Measurements from ENCODE around the gene TRABD. TPM values are rescaled to one million over a fixed set of nuclear protein-coding genes. Genes with fewer than 3 reads are reported as not detected.

The TRABD gene
- total RNA-seq, 1 donor from 2014 or later = 21.0 TPM

- H3K27ac ChIP-seq (replicated peaks) = no peak overlapping the region
- no peaks in the 10 kb centered on the region for H3K9me3 ChIP-seq (replicated peaks)
- H3K36me3 ChIP-seq = peaks cover 78% of the 10 kb centered on the region
- no peak for DNase-seq
- intact Hi-C loops (cut with micrococcal nuclease) = loop anchor here (10.0 kb wide), 1 partner anchor 54 kb away; no protein-coding TSS in a partner anchor
- TF ChIP-seq, protein P1, sequence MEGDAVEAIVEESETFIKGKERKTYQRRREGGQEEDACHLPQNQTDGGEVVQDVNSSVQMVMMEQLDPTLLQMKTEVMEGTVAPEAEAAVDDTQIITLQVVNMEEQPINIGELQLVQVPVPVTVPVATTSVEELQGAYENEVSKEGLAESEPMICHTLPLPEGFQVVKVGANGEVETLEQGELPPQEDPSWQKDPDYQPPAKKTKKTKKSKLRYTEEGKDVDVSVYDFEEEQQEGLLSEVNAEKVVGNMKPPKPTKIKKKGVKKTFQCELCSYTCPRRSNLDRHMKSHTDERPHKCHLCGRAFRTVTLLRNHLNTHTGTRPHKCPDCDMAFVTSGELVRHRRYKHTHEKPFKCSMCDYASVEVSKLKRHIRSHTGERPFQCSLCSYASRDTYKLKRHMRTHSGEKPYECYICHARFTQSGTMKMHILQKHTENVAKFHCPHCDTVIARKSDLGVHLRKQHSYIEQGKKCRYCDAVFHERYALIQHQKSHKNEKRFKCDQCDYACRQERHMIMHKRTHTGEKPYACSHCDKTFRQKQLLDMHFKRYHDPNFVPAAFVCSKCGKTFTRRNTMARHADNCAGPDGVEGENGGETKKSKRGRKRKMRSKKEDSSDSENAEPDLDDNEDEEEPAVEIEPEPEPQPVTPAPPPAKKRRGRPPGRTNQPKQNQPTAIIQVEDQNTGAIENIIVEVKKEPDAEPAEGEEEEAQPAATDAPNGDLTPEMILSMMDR (IDR thresholded peaks at IDR 0.05; ENCODE audit: borderline replicate concordance) = no peak
- peaks cover 45% of the 10 kb centered on the region for H3K4me1 ChIP-seq
- no peaks in the 10 kb centered on the region for H3K27me3 ChIP-seq (ENCODE audit: low read depth)
- H3K4me3 ChIP-seq = no peak overlapping the region
These were observed 23.5 kb downstream of the TRABD start for GRCh38 chr22:50208939-50209892.

- H3K36me3 ChIP-seq = peaks cover 84% of the 10 kb centered on the region
- no peaks in the 10 kb centered on the region for H3K27me3 ChIP-seq (ENCODE audit: low read depth)
- no peak overlapping the region for H3K4me3 ChIP-seq
- H3K27ac ChIP-seq (replicated peaks) = no peak overlapping the region
- peaks cover 43% of the 10 kb centered on the region for H3K4me1 ChIP-seq
- TF ChIP-seq, protein P1 (IDR thresholded peaks at IDR 0.05; ENCODE audit: borderline replicate concordance) = peak; percentile 90
- intact Hi-C loops (cut with micrococcal nuclease) = loop anchor here (10.0 kb wide), 1 partner anchor 55 kb away; no protein-coding TSS in a partner anchor
- DNase-seq = peak; percentile 59
- H3K9me3 ChIP-seq (replicated peaks) = no peaks in the 10 kb centered on the region
These were observed 24.2 kb downstream of the TRABD start for GRCh38 chr22:50209893-50210292.

- H3K27me3 ChIP-seq (ENCODE audit: low read depth) = no peaks in the 10 kb centered on the region
- H3K27ac ChIP-seq (replicated peaks) = no peak overlapping the region
- intact Hi-C loops (cut with micrococcal nuclease) = no loop called here
- H3K4me3 ChIP-seq = no peak overlapping the region
- DNase-seq = no peak
- peaks cover 85% of the 10 kb centered on the region for H3K36me3 ChIP-seq
- H3K9me3 ChIP-seq (replicated peaks) = no peaks in the 10 kb centered on the region
- TF ChIP-seq, protein P1 (IDR thresholded peaks at IDR 0.05; ENCODE audit: borderline replicate concordance) = no peak
- H3K4me1 ChIP-seq = peaks cover 39% of the 10 kb centered on the region
These were observed 24.8 kb downstream of the TRABD start for GRCh38 chr22:50210378-50211139.

- Histone ChIP-seq H3K9me3 (replicated peaks) (no peaks in the 10 kb centered on the region), H3K4me3 (no peak overlapping the region), H3K36me3 (peaks cover 86% of the 10 kb centered on the region), H3K4me1 (peaks cover 33% of the 10 kb centered on the region), H3K27me3 (ENCODE audit: low read depth) (no peaks in the 10 kb centered on the region), H3K27ac (replicated peaks) (no peak overlapping the region)
- TF ChIP-seq, protein P1 (IDR thresholded peaks at IDR 0.05; ENCODE audit: borderline replicate concordance) = no peak
- DNase-seq = no peak
- intact Hi-C loops (cut with micrococcal nuclease) = no loop called here
These were observed 25.4 kb downstream of the TRABD start for GRCh38 chr22:50211147-50211546.

DNA sequence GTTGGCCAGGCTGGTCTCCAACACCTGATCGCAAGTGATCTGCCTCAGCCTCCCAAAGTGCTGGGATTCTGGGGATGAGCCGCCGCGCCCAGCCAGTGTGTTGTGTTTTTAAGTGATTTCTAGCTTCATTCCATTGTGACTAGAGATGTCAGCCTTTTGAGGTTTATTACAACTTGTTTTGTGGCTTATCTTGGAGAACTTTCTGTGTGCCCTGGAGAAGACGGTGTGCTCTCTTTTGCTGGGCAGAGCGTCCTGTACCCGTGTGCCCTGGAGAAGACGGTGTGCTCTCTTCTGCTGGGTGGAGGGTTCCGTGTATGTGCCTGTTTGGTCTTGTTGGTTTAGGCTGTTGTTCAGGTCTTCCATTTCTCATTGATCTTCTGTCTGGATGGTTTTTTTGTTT, 27.6 kb downstream of the TRABD start:
- Histone ChIP-seq H3K27me3 (ENCODE audit: low read depth) (no peaks in the 10 kb centered on the region), H3K27ac (replicated peaks) (no peak overlapping the region), H3K36me3 (peaks cover 88% of the 10 kb centered on the region), H3K4me3 (no peak overlapping the region), H3K4me1 (peaks cover 20% of the 10 kb centered on the region), H3K9me3 (replicated peaks) (no peaks in the 10 kb centered on the region)
- DNase-seq = no peak
- intact Hi-C loops (cut with micrococcal nuclease) = no loop called here
- TF ChIP-seq, protein P1 (IDR thresholded peaks at IDR 0.05; ENCODE audit: borderline replicate concordance) = no peak
